Fibroblast of lung (primary cell): ENCODE measurements around the gene OR14I1. TPM values are rescaled to one million over a fixed set of nuclear protein-coding genes. Genes with fewer than 3 reads are reported as not detected.
"Not testable (repeated sequence)": the region's sequence is repeated elsewhere in the genome, so short reads cannot be mapped to it uniquely, and the experiment has no call there.

Experiments
- DNase-seq, 2 donors: peaks; one replicate each; pipeline versions ENCODE4 v3.0.0 to v3.0.0-alpha.2; 2010; ENCODE audit warnings: low read depth in 2 of 2
- H2AFZ ChIP-seq: 2 replicates; pipeline ENCODE4 v1.5.1; 2012; ENCODE audit warnings: low read length, control low read depth, inconsistent platforms
- H3K27ac ChIP-seq: 2 replicates; pipeline ENCODE4 v1.5.1; 2011; ENCODE audit warnings: low read length, control low read depth; ENCODE audit not compliant: insufficient read depth
- H3K27me3 ChIP-seq: 2 replicates; pipeline ENCODE4 v1.5.1; 2011; ENCODE audit warnings: mild to moderate bottlenecking, low read length; ENCODE audit not compliant: control insufficient read depth, insufficient read depth
- H3K36me3 ChIP-seq: 2 replicates; pipeline ENCODE4 v1.5.1; 2011; ENCODE audit warnings: low read length; ENCODE audit not compliant: control insufficient read depth, insufficient read depth
- H3K4me1 ChIP-seq: 2 replicates; pipeline ENCODE4 v1.5.1; 2011; ENCODE audit warnings: low read length; ENCODE audit not compliant: control insufficient read depth, insufficient read depth; ENCODE audit errors: extremely low read depth
- H3K4me2 ChIP-seq: 2 replicates; pipeline ENCODE4 v1.5.1; 2011; ENCODE audit warnings: low read length, control low read depth; ENCODE audit not compliant: insufficient read depth; ENCODE audit errors: extremely low read depth
- H3K4me3 ChIP-seq, 4 experiments: fragments of 200-600 bp in 1 of 4; sonication (generic) in 1 of 4; replicated peaks in 1 of 4; 2 replicates each; pipeline ENCODE4 v1.5.1; 2011 to 2016; ENCODE audit warnings: low read length in 4 of 4, low read depth in 3 of 4, mild to moderate bottlenecking in 3 of 4, control low read depth in 2 of 4, inconsistent platforms in 1 of 4, mixed read lengths in 1 of 4; ENCODE audit not compliant: insufficient read depth in 1 of 4; ENCODE audit errors: control extremely low read depth in 1 of 4
- H3K79me2 ChIP-seq: 2 replicates; pipeline ENCODE4 v1.5.1; 2012; ENCODE audit warnings: mild to moderate bottlenecking, low read length, inconsistent platforms; ENCODE audit not compliant: control insufficient read depth, insufficient read depth
- H3K9ac ChIP-seq: 2 replicates; pipeline ENCODE4 v1.5.1; 2011; ENCODE audit warnings: mild to moderate bottlenecking, low read length, control low read depth; ENCODE audit not compliant: insufficient read depth
- H3K9me3 ChIP-seq: 2 replicates; pipeline ENCODE4 v1.5.1; 2012; ENCODE audit warnings: low read depth, low read length; ENCODE audit not compliant: control insufficient read depth, insufficient read depth
- H4K20me1 ChIP-seq: 2 replicates; pipeline ENCODE4 v1.5.1; 2011; ENCODE audit warnings: low read length; ENCODE audit not compliant: control insufficient read depth, insufficient read depth; ENCODE audit errors: extremely low read depth
- CTCF ChIP-seq, 2 donors: IDR thresholded peaks in 1 of 2; conservative IDR thresholded peaks in 1 of 2; 1 replicate in 1 of 2; 2 replicates in 1 of 2; pipeline ENCODE4 v1.5.1; 2011 to 2012; ENCODE audit warnings: low read length in 2 of 2, control low read depth in 1 of 2, inconsistent platforms in 1 of 2, low read depth in 1 of 2, mild to moderate bottlenecking in 1 of 2
- EZH2 ChIP-seq: IDR thresholded peaks from 2 replicates; pipeline ENCODE4 v1.5.1; 2012; ENCODE audit warnings: low read length, control low read depth, mild to moderate bottlenecking; ENCODE audit errors: missing control alignments
- polyA plus RNA-seq, 2 donors: library from polyadenylated mRNA; depleted of rRNA in 1 of 2; stranded (reverse) in 1 of 2; unstranded in 1 of 2; fragments of >200 nt; gene quantifications; 2 replicates each; pipeline ENCODE4 v1.2.1, GENCODE V29; 2011 to 2012; ENCODE audit warnings: missing spikeins in 1 of 2
- total RNA-seq: library from RNA; depleted of rRNA; stranded (reverse); fragments of >200 nt; gene quantifications from 2 replicates; pipeline ENCODE4 v1.2.1, GENCODE V29; 2014

The OR14I1 gene
- total and polyA plus RNA-seq, 2 donors (not counting 1 experiment from before 2014, with no cell fraction given), result not detected

GRCh38 chr1:248670003-248670402 is 32.6 kb downstream of the OR14I1 start:
- peak in 1 of 2 donors; percentile 0 for DNase-seq
- H3K4me1 ChIP-seq, result no peaks in the 10 kb centered on the region
- H3K9ac ChIP-seq, result no peak overlapping the region
- H3K36me3 ChIP-seq, result no peaks in the 10 kb centered on the region
- H3K27ac ChIP-seq, result no peak overlapping the region
- no peak overlapping the region for H2AFZ ChIP-seq
- H3K79me2 ChIP-seq, result no peaks in the 10 kb centered on the region
- H3K4me3 ChIP-seq, result no peak overlapping the region
- H3K9me3 ChIP-seq, result no peaks in the 10 kb centered on the region
- no peaks in the 10 kb centered on the region for H4K20me1 ChIP-seq
- no peak for TF ChIP-seq CTCF (conservative IDR thresholded peaks at IDR 0.05 in 1 of 2, IDR thresholded peaks at IDR 0.05 in 1 of 2; ENCODE audit: low read depth in 1 of 2, low read length in 2 of 2)
- no peak for TF ChIP-seq EZH2
- no peak overlapping the region for H3K4me2 ChIP-seq
- no peaks in the 10 kb centered on the region for H3K27me3 ChIP-seq

DNA sequence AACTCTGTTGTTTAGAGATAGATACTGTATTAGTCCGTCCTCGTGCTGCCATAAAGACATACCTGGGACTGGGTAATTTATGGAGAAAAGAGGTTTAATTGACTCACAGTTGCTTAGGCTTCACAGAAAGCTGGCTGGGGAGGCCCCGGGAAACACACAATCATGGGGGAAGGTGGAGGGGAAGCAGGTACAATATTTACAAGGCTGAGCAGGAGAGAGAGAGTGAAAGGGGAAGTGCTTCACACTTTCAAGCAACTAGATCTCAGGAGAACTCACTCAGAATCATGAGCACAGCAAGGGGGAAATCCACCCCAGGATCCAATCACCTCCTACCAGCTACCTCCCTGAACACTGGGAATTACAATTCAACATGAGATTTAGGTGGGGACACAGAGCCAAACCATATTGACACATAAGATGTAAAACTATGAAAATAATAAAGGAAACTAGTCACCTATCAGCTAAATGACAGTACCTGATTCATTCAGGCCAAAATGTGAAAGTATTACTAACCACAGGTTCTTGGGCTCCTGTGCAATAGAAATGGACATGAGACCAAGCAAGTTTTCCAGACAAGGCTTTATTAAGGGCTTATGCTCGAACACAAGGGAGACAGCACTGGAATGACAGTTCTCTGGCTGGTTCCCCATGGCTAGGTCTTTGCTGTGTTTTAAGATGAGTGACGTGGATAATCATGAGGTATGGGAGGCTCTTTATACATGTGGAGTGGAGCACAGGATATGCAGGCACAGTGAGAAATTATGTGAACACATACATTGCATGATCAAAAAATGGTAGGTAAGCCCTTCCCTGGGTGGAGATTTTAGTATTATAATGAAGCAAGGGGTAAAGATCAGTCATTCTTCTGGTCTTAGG is 38.9 kb downstream of the OR14I1 start:
- not testable (repeated sequence) for DNase-seq, H3K4me1 ChIP-seq, H3K9ac ChIP-seq, H3K36me3 ChIP-seq, H3K4me2 ChIP-seq, H3K4me3 ChIP-seq, H2AFZ ChIP-seq, H3K9me3 ChIP-seq, H3K27me3 ChIP-seq, H4K20me1 ChIP-seq, H3K27ac ChIP-seq, H3K79me2 ChIP-seq

DNA sequence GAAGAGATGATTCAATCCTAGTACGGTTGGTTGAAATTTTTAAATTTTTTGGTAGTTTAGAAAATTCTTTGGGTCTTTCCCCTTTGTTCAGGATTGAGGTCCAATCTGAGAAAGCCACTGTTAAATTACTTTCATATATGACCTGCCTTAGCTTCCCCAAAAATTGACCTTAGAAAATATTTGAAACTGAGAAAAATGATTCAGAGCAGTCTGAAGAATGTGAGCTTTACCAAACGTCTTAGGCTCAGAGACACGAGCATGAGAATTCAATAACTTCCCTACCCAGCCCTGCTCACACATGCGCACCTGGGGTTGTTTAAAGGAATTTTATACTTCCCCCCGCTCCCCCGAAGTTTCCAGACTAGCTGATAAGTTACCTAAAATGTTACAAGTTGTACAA is 45.8 kb downstream of the OR14I1 start:
- not testable (repeated sequence) for H3K36me3 ChIP-seq, H3K4me2 ChIP-seq, DNase-seq, H2AFZ ChIP-seq, H4K20me1 ChIP-seq, H3K9ac ChIP-seq, H3K27ac ChIP-seq, H3K4me1 ChIP-seq, H3K4me3 ChIP-seq, H3K27me3 ChIP-seq, H3K79me2 ChIP-seq, H3K9me3 ChIP-seq

GRCh38 chr1:248655354-248655753 is 47.2 kb downstream of the OR14I1 start, which contains the start of gene OR2T27:
Gene OR2T27, minus strand, starts transcription at chr1:248655528. Its CDS starts 4,644 bp downstream, at chr1:248650884.
- H3K36me3 ChIP-seq, H2AFZ ChIP-seq, H3K27me3 ChIP-seq, H3K4me2 ChIP-seq, H3K79me2 ChIP-seq, DNase-seq, H3K4me1 ChIP-seq, H4K20me1 ChIP-seq, H3K27ac ChIP-seq, H3K9me3 ChIP-seq, H3K4me3 ChIP-seq, H3K9ac ChIP-seq: not testable (repeated sequence)

Other genes with a start within 250 kb of the OR14I1 start
- not detected in 2 replicates for gene OR2T3, start 229.4 kb downstream of the OR14I1 start, total RNA-seq
- gene OR2T3, start 229.4 kb downstream of the OR14I1 start, polyA plus RNA-seq, result not detected in 2 replicates
- not detected in 2 replicates for gene OR2T5, start 214.2 kb downstream of the OR14I1 start, total RNA-seq
- not detected in 2 replicates for gene OR2T5, start 214.2 kb downstream of the OR14I1 start, polyA plus RNA-seq
- gene OR2G6, start 194.7 kb downstream of the OR14I1 start, total RNA-seq, result not detected in 2 replicates
- not detected in 2 replicates for gene OR2G6, start 194.7 kb downstream of the OR14I1 start, polyA plus RNA-seq
- not detected in 2 replicates for gene OR2T29, start 140.0 kb downstream of the OR14I1 start, total RNA-seq
- not detected in 2 replicates for gene OR2T29, start 140.0 kb downstream of the OR14I1 start, polyA plus RNA-seq
- not detected in 2 replicates for gene OR2T34, start 128.0 kb downstream of the OR14I1 start, total RNA-seq
- gene OR2T34, start 128.0 kb downstream of the OR14I1 start, polyA plus RNA-seq, result not detected in 2 replicates
- gene OR2T10, start 105.1 kb downstream of the OR14I1 start, total RNA-seq, result not detected in 2 replicates
- gene OR2T10, start 105.1 kb downstream of the OR14I1 start, polyA plus RNA-seq, result not detected in 2 replicates
- gene OR2T11, start 67.7 kb downstream of the OR14I1 start, total RNA-seq, result not detected in 2 replicates
- gene OR2T11, start 67.7 kb downstream of the OR14I1 start, polyA plus RNA-seq, result not detected in 2 replicates
- gene OR2T35, start 57.5 kb downstream of the OR14I1 start, total RNA-seq, result not detected in 2 replicates
- gene OR2T35, start 57.5 kb downstream of the OR14I1 start, polyA plus RNA-seq, result 0.03 TPM in 1 of 2 replicates, not detected in the other
- not detected in 2 replicates for gene OR2T27, start 47.2 kb downstream of the OR14I1 start, total RNA-seq
- gene OR2T27, start 47.2 kb downstream of the OR14I1 start, polyA plus RNA-seq, result not detected in 2 replicates
- 0.17 TPM in 1 of 2 replicates, not detected in the other for gene LYPD8, start 53.0 kb upstream of the OR14I1 start, total RNA-seq
- not detected in 2 replicates for gene LYPD8, start 53.0 kb upstream of the OR14I1 start, polyA plus RNA-seq
- 19.8 and 20.3 TPM in 2 replicates for gene SH3BP5L, start 123.1 kb upstream of the OR14I1 start, total RNA-seq
- gene SH3BP5L, start 123.1 kb upstream of the OR14I1 start, polyA plus RNA-seq, result 17.5 and 17.9 TPM in 2 replicates
- gene ZNF672, start 135.5 kb upstream of the OR14I1 start, total RNA-seq, result 11.6 and 15.5 TPM in 2 replicates
- 10.3 and 13.8 TPM in 2 replicates for gene ZNF672, start 135.5 kb upstream of the OR14I1 start, polyA plus RNA-seq
- 16.2 and 16.7 TPM in 2 replicates for gene ZNF692, start 156.3 kb upstream of the OR14I1 start, total RNA-seq
- 7.6 and 9.3 TPM in 2 replicates for gene ZNF692, start 156.3 kb upstream of the OR14I1 start, polyA plus RNA-seq
- 7.1 and 8.2 TPM in 2 replicates for gene PGBD2, start 203.5 kb upstream of the OR14I1 start, total RNA-seq
- gene PGBD2, start 203.5 kb upstream of the OR14I1 start, polyA plus RNA-seq, result 3.9 and 4.0 TPM in 2 replicates